Ramos (cell line): ENCODE measurements around the gene AICDA.

Source experiments
- in situ Hi-C: fragments of 300-500 bp; cut with MboI; formaldehyde crosslinking; loops from one replicate; pipeline ENCODE4 v1.14.3; 2022; ENCODE audit warnings: low sequenced_read_pairs; ENCODE audit not compliant: unreplicated experiment

Gene AICDA

GRCh38 chr12:8561011-8561410 is 51.6 kb downstream of the AICDA start:
- in situ Hi-C loops, result no loop called here

DNA sequence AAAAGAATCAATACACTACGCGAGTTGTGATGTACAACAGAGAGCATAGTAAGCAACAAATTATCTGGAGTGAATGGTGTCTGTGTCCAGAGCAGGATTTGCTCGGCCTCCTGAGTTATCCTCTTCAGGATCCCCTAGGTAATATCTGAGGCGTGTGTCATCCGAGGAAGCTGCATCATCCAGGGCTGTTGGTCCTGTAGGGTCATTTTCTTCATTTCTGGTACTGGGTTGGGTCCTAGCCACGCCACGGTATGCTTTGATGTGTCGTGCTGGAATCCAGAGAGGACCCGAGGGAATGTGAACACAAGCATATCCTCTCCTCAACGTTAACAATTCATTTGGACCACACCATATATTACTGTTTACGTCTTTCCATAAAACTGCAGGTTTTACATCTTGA is 53.0 kb downstream of the AICDA start:
- in situ Hi-C loops, result no loop called here

- in situ Hi-C loops, result no loop called here
Measured at GRCh38 chr12:8556531-8557097, 56.0 kb downstream of the AICDA start.

- in situ Hi-C loops, result no loop called here
Measured at GRCh38 chr12:8554451-8555195, 58.0 kb downstream of the AICDA start.

DNA sequence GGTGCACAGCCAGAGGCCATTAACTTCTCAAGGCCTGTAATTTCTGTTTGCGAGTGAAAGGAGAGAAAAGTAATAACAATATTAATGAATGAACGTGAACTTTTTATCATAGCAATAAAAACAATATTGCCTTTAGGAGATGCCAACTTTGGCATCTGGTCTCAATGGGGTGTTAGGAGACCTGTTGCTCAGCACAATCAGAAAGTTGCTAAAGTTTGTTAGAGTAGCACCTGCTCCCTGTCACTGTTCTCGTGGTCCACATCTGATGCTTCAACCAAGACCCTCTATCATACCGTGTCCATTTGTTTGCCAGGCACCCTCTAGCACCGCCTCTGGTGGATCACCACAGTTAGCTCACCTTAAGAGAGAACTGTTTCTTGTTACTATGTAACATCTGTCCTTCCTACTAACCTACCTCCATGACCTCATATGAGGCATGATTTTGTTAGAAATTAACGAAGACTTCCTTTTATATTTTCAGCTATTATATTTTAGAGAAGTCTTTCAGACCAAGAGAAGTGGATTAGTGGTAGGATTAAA is 59.5 kb downstream of the AICDA start:
- in situ Hi-C loops, result no loop called here
